Left cardiac atrium (tissue), 4 donors: ENCODE data around the gene GRIN2A. TPM values are rescaled to one million over a fixed set of nuclear protein-coding genes. Genes with fewer than 3 reads are reported as not detected.

Experiments
- ATAC-seq, 2 donors: fragments of 200-7000 bp; cut with Tn5 transposase; one replicate each; pipeline ENCODE4 v1.9.1; 2020; ENCODE audit warnings: mild to moderate bottlenecking in 2 of 2, moderate library complexity in 2 of 2
- DNase-seq: peaks from one replicate; pipeline ENCODE4 v3.0.0-alpha.2; 2020
- intact Hi-C, 2 donors: fragments of 100-400 bp; cut with DNase I; formaldehyde crosslinking; loops; one replicate each; pipeline versions ENCODE4 v1.14.1 to v1.15.1; 2022 to 2023
- total RNA-seq, 2 donors: library from RNA; stranded (reverse); fragmentation: NEBNext Ultra II Directional; extraction: Animal tissue kit (Norgen Biotek cat#: 25700); gene quantifications; one replicate each; pipeline ENCODE4 v1.2.1, GENCODE V29; 2021
- donor health status: DM: no; HTN: yes; CAD: no.
- donor health status: DM: no; HTN: yes; CAD: no; lungs with severe emphysema.
- donor health status: DM: yes; HTN: yes; CAD: no.
- donor health status: Dilated cardiomyopathy.

Gene GRIN2A
- total RNA-seq, 2 donors from 2014 or later = 2.0 to 6.5 TPM

DNA sequence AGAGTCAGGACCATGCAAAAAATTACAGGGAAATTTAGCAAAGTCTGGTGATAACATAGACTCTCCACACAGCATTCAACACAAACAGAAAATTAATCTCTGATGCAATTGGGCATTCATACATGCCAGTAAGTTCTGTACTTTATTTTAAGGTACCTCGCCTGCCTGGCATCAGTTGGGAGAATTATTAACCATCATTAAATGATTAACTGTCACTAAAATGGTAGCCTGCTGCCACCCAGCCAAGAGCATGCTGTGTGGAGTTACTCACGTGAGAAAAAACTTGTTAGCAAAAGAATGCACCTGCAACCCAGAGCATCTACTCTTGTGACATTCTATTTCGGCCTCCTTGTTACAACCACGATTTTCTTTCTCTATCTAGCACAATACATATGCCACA is 117.2 kb downstream of the GRIN2A start:
- ATAC-seq = no peak
- intact Hi-C loops = no loop called here
- DNase-seq = no peak

DNA sequence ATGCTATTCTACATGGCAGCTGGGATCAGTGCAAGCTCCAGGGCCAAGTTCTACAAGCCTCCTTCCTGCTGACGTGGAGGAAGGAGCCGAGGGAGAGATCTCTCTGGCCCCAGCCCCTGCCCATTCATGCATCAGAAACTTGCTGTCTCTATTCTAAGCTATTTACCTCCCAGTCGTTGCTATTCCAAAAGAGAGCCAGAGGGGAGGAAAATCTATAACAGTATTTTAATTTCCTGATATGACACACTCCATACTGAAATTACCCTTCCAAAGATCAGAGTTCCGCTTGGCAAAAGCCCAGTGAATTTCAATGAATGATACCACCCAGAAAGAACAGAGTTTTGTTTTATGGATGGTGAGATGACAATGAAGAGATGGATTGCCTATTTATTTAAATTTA is 133.4 kb downstream of the GRIN2A start:
- intact Hi-C loops = no loop called here
- DNase-seq (no peak), ATAC-seq (no peak)

DNA sequence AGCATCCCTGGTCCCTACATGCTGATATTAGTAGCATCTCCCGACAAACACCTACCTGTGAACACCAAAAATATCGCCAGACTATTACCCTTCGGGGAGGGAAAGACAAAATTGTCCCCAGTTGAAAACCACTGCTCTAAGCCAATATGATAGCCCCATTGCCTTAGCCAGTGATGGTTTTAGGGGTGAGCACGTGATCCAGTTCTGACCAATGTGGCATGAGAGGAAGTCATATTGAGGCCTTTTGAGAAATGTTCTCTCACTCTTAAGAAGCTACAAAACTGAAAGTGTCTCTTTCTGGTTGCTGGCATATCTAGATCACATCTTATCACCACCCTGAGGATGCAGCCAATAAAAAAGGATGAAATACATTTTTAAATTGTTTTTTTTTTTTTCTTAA is 136.3 kb downstream of the GRIN2A start:
- intact Hi-C loops = no loop called here
- no peak for DNase-seq
- no peak for ATAC-seq

DNA sequence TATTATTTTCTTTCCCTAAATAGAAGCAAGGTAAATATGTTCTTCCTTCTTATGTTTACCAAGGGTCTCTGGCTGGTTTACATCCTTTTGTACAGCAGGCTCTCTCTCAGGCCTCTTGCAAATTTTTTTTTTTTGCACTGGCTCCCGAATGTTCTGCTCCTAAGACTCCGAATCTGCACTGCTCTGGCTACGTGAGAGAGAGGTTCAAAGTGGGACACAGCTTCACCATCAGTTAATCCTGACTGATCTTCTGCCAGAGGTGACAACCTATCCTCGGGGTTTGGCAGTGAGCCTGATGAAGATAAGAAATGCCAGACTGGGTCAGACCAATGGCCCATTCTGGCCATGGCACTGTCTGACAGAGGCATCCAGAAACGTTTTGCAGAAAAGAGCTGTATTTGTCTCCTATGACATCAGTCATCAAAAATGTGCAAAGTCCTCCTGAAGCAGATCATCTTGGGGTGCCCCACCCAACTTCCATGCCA is 136.9 kb downstream of the GRIN2A start:
- ATAC-seq (peak; percentile 25 to 47), DNase-seq (no peak)
- intact Hi-C loops = no loop called here

DNA sequence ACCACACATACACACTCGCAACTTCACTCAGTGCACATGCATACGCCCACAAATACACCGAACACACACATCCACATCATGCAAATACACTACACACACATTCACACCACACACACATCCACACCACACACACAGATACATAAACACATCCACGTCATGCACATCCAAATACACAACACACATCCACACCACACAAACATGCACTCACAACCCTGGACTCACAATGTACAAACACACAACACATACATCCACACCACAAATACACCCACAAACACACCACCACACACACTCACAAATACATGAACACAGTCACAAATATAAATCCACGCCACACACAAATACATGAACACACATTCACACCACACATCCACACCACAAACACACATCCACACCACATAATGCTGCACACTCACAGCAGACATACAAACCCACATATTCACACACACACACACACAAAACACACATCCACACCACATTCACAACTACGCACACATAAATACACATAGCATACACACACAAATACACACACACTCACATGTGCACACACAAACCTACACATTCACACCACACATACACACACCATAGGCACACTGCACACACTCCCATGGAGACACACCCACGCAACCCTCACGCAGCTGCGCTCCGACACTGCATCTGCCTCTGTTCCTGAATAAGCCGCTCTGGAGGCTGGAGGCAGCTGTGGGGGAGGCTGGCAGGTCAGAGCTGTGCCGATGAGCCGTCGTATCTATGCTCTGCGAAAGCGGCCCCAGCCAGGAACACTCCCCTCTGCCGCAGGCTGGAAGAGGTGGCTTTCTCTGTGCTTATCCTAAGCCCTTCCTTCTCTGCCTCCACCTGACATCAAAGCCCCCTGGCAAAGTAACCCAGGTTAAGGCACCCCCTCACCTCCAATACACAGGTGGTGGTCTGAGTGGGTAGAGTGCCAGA is 141.8 kb downstream of the GRIN2A start:
- DNase-seq = no peak
- intact Hi-C loops = no loop called here
- ATAC-seq = peak in 1 of 2 donors; percentile 44

DNA sequence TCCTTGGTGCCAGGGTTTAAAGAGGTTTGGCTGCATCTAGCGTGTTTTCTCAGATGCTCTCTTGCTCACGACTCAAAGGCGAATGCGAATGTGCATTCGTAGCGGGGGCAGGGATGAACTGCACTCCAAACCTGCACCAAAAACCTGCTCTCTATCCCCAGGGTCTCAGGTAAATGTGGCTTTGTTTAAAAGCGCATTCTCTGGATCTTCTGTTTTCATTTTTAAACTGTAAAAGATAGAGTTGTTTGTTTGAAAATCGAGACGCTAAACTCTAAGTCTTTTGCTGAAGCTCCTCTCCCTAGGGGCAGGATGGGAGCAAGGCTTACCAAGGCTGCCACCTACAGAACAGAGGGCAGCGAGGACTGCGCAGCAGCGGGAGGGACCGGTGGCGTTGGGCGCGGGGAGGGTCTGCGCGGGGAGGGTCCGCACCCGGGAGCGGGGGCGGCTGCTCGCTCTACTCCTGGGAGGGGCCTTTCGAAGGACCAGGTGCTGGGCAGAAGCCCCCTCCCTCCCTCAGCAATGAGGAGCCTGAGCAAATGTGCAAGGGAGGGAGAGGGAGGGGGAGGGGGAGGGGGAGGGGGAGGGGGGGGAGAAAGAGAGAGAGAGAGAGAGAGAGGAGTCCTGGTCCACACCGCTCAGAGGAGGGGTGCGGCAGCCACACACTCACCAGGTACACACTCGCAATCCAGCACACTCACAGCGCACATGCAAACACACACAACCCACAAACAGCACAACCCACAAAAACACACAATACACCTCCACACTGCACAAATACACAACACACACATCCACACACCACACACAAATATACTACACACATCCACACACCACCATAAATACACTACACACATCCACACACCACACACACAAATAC is 142.8 kb downstream of the GRIN2A start:
- intact Hi-C loops = loop anchor here in 1 of 2 donors (10.0 kb wide), 1 partner anchor 145 kb away; the partner anchor contains the start of gene GRIN2A
- DNase-seq (peak; percentile 27), ATAC-seq (peak; percentile 74 to 82)

DNA sequence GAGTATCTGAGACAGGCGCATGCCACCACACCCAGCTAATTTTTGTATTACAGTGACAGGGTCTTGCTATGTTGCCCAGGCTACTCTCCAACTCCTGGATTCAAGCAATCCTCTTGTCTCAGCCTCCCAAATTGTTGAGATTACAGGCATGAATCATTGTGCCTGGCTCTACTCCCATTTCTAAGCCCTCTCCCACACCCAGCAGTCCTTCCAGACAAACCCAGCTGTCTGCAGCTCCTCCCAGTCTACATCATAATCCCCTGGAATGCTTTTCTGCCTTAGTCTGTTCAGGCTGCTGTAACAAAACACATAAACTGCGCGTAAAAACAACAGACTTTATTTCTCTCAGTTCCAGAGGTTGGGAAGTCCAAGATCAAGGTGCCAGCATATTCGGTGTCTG is 144.5 kb downstream of the GRIN2A start:
- ATAC-seq = no peak
- intact Hi-C loops = loop anchor here in 1 of 2 donors (10.0 kb wide), 1 partner anchor 147 kb away; the partner anchor contains the start of gene GRIN2A

DNA sequence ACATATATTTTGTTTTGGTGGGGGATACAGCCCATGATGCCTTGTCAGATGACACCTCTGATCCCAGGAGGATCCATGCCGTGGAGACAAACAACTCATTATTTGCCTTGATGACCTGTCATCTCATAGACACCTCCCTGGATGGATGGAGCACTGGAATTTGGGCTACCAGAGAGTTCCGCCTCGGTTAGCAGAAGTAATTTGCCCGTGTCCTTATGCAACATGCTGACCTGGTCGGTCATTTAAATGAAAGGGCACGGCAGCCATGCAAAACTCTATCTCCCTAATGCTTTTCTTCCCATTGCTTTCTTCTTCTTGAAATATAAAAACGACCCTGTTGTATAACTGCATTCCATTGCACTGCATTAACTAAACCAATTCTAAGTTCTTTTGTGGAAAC is 145.3 kb downstream of the GRIN2A start:
- intact Hi-C loops = loop anchor here in 1 of 2 donors (10.0 kb wide), 1 partner anchor 148 kb away; the partner anchor contains the start of gene GRIN2A

More for the DNA sequence above, 144.5 kb downstream of the GRIN2A start:
- no peak for DNase-seq

DNA sequence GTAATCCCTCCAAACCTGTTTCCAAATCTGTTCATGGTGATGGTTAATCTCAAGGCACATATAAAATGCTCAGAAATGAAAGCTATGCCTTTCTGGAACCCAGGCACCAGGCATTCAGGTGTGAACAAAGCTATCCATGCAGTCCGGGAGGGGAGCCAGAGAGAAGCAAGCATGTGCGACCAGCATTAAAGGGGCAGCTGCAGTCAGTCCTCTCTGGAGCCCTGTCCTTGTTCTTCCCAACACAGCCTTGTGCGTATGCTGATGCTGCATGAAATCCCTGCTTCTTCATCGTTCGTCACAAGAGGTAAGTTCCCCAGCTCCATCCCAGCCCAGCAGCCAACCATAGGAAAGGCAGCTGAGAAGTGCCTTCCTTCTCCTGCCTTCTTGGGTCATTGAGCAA is 148.7 kb downstream of the GRIN2A start:
- intact Hi-C loops = loop anchor here in 1 of 2 donors (10.0 kb wide), 1 partner anchor 151 kb away; the partner anchor contains the start of gene GRIN2A
- DNase-seq (no peak), ATAC-seq (no peak)

More for the DNA sequence above, 145.3 kb downstream of the GRIN2A start:
- DNase-seq = no peak
- ATAC-seq = no peak

DNA sequence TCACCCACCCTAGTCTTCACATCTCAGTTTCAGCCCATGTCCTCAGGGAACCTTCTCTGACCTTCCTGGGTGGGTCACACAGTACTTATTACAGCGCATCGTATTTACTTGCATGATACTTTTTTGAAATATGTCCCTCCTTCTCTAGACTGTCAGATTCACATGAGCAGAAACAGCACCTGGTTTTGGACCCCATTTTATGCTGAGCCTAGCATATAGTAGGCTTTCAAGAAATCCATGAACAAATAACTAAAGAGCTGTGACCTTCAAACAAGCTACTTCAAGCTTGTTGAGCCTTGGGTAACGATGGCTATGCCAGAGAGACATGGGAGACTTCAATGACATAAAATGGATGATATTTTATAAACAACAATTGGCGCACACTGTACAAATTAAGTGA is 150.3 kb downstream of the GRIN2A start:
- intact Hi-C loops = loop anchor here in 1 of 2 donors (10.0 kb wide), 1 partner anchor 153 kb away; the partner anchor contains the start of gene GRIN2A
- ATAC-seq = no peak
- DNase-seq = no peak

DNA sequence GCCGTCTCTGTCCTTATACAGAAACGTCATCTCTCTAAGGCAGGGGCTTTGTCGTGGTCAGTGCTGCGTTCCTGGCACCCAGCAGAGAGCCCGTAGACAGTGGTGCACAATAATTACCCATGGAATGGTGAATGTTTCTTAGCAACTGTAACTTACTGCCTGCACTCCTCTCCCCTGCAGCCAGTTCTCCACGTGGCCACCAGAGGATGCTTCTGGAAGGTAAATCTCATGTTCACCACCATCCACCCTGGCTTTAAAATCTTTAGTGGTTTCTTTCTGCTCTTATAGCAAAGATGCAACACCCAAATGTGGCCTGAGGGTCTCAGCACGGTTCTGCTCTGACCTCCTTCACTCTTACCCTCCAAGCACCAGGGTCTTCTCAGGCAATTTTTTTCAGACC is 150.8 kb downstream of the GRIN2A start:
- DNase-seq (no peak), ATAC-seq (no peak)
- intact Hi-C loops = loop anchor here in 1 of 2 donors (10.0 kb wide), 1 partner anchor 153 kb away; the partner anchor contains the start of gene GRIN2A

DNA sequence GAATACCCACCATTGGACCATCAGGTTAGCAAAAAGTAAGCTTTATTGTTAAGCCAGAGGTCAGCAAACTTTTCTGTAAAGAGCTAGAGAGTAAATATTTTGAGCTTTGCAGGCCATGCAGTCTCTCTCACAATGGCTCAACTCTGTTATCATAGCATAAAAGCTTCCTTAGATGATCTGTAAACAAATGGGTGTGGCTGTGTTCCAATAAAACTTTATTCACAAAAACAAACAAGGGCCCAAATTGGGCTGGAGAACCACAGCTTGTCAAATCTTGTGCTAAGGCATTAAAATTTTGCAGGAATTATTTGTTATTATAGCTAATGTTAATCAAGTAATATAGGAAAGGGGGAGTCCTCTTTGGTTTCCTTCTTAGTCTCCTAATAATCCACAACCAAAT is 153.6 kb downstream of the GRIN2A start:
- ATAC-seq = no peak
- intact Hi-C loops = no loop called here
- DNase-seq = no peak

DNA sequence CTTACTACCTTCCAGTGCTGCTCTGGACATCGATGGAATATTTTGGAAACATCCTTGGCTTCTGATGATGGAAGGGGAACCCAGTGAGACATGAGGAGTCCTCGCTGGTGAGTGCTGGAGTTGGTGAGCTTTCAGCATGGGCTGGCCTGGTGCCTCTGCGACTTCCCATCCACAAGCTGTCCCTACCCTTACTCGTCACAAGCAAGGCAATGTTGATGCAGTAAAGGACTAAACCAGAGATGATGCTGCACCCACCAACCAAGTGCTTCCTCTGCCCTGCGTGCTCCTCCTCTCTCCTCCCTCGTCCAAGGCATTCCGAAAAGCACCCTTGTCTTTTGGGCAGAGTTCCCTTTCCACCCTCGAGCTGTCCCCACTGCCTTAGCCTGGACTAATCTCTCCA is 154.7 kb downstream of the GRIN2A start:
- DNase-seq (no peak), ATAC-seq (no peak)
- intact Hi-C loops = no loop called here

DNA sequence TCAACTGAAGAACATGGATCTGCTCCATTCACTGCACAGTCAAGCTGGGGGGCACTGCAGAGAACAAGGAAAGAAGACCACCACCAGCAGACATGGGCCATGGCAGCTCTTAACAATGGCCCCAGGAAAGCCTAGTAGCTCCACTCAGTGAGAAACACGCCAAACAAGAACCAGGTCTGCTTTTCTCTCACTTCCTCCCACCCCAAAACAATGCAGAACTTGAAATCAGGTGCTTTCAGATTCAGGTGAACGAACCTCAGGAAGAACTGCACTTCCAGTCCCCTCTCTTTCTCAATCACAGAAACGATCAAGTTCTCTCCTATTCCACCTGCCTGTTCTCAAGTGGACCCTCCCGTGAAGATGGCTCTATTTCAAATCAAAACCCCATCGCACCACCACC is 155.6 kb downstream of the GRIN2A start:
- intact Hi-C loops = no loop called here
- DNase-seq = no peak
- no peak for ATAC-seq

DNA sequence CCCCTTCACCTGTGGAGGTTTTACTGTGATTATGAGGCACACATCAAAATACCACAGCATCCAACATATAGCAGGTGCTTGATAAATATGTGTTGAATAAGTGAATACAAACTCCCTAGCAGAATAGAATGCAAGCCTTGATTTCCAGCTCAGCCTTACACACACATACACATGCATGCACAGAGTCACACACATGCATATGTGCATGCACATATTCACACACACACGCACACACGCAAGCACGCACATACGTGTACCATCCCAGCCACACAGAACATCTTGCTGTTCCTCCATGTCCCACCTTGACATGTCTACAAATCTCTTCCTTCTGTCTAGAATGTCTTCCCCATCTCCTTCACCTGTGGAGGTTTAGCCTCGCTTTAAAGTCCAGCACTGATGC is 160.1 kb downstream of the GRIN2A start:
- DNase-seq = no peak
- ATAC-seq = no peak

DNA sequence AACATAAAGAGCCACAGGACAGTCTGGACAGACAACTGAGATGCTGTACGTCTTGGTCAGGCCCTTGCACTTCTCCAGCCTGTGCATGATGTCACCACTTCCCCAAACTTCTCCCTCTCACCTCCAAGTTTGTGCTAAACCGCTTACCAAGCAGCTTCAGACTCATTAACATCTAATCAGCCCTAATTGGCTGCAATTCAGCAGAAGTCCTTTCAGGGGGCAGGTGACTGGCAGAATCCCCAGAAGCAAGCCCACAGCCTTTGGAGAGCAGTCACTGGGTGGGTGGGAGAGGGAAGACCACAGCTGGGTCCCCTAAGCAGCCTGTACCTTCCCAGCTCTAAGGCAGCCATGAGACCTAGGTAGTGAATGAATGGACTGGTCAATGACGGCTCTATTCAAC is 161.4 kb downstream of the GRIN2A start:
- intact Hi-C loops = no loop called here
- ATAC-seq = no peak

More for the DNA sequence above, 160.1 kb downstream of the GRIN2A start:
- intact Hi-C loops = no loop called here

DNA sequence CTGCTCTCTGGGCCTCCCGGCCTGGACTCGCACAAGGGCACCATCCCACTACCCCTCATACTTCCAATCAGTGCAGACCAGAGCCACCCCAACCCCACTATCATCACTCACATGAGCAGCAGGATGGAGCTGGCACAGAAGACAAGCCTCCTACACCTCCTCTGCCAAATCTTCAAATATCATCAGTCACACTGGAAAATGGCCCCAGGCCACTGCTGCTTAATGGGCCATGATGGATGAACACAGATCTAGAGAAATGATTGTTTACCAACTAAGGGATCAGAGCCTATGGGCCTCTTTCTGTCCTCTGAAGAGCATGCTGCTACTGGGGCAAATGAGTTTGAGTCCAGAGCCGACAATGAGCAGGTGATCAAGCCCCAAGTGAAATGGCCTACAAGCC is 165.5 kb downstream of the GRIN2A start:
- ATAC-seq (no peak), DNase-seq (no peak)

More for the DNA sequence above, 161.4 kb downstream of the GRIN2A start:
- DNase-seq = no peak

DNA sequence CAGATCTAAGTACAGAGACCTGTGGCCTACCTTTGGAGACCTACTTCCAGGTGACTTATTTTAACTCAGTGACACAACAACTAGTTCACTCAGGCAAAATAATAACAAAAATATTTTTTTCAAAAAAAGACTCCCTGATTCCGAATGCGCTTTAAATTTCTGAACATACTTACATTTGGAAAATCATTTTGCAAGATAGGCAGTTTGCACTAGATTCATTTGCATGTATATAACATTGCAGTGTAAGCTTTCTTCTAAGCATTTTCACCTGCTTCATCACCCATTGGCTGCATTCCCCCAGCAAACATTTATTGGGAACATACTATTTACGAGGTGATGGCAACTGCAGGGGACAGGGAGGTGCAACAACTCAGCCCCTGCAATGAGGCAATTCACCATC is 166.8 kb downstream of the GRIN2A start:
- intact Hi-C loops = no loop called here
- no peak for DNase-seq

More for the DNA sequence above, 165.5 kb downstream of the GRIN2A start:
- intact Hi-C loops = no loop called here

DNA sequence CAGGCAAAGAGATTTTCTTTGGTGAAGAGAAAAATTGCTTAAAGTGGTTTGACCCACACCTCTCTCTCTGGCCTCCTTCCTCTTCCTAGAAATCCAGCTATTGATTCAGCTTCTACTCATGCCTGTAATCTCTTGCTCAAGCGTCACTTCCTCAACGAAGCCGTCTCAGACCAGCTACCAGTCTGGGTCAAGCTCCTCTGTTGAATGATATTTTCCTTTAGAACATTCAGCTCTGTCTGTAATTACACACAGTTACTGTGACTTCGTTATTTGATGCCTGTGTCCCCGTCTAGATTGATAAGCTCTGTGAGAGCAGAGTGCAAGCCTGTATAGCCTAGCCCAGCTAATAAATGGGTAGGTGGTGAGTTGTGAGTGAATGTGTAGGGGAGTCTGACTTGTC is 168.5 kb downstream of the GRIN2A start:
- no peak for ATAC-seq
- intact Hi-C loops = no loop called here

More for the DNA sequence above, 166.8 kb downstream of the GRIN2A start:
- no peak for ATAC-seq

More for the DNA sequence above, 168.5 kb downstream of the GRIN2A start:
- no peak for DNase-seq
